Muscle of back (tissue), 11 donors: Measurements from ENCODE around the gene PLCG2. TPM values are rescaled to one million over a fixed set of nuclear protein-coding genes. Genes with fewer than 3 reads are reported as not detected.
"Not testable (repeated sequence)": the region's sequence is repeated elsewhere in the genome, so short reads cannot be mapped to it uniquely, and the experiment has no call there.

Source experiments
- DNase-seq, 3 donors: peaks; one replicate each; pipeline versions ENCODE4 v3.0.0 to v3.0.0-alpha.2; 2013
- polyA plus RNA-seq, 10 donors: library from polyadenylated mRNA; unstranded; fragments of 120-200 nt; gene quantifications; one replicate each; pipeline ENCODE4 v1.2.1, GENCODE V29; 2013; ENCODE audit not compliant: insufficient read length in 10 of 10

The PLCG2 gene
- polyA plus RNA-seq, 10 donors: 4.7 to 9.6 (median 6.9) TPM

DNA sequence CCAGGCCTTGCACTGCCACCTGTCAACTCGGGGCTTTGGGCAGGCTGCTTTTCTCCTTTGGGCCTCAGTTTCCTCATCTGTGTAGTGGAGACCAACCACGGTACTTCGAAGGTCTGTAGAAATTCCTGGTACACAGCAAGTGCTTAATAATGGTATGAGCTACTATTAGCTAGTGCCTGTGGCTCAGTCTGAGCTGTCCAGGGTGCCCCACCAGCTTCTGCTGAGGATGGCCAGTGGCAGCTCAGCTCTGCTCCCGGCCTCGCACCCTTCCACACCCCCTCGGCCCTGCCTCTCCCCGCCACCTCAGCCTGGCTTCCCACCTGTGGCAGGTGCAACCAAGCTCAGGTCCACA, 26.2 kb upstream of the PLCG2 start:
- no peak for DNase-seq

DNA sequence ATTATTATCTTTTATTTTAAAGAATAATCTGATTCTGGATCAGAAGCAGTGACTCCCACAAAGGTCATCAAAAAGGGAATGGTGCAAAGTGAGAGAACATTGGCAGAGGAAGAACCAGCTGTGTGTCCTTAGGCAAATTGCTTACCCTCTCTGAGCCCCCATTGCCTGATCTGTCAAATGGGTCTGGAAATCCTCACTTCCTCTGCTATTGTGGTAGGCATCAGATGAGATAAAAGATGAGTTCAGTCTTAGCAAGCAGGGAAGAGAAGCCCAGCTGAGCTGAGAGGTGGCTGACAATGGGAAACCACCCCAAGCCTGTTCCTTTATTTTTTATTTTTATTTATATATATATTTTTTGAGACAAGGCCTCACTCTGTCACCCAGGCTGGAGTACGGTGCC, 24.2 kb upstream of the PLCG2 start:
- DNase-seq: no peak

DNA sequence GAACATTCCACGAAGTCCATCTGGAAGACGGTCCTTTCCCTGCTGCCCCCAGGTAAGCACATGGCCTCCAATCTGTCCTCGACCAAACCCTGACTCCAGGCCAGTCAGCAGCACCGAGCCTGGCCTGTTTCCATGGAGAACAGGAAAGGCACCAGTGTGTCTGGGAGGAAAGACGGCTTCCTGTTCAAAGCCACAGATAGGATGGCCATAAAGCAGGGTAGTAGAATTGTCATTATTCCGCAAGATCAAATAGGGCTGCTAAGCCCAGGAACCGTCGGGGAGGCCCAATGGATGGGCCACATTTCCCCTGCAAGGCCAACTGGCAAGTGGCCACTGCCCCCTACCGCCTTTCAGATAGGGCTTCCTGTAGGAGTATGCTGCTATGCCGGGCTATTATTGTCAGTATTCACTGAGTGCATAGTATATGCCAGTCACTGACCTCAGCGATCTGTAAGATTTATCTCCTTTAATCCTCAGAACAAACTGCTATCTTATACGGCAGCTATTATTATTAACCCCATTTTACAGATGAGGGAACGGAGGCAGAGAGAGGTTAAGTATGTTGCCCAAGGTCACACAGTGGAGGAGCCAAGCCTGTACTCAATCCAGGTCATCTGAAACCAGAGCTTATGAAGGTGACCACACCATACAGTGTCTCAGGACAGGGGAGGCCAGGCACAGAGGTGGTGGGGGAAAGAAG, 23.0 kb upstream of the PLCG2 start:
- DNase-seq: peak in 1 of 3 donors; percentile 37

- DNase-seq: no peak
Observed at GRCh38 chr16:81756615-81757356, 22.3 kb upstream of the PLCG2 start.

DNA sequence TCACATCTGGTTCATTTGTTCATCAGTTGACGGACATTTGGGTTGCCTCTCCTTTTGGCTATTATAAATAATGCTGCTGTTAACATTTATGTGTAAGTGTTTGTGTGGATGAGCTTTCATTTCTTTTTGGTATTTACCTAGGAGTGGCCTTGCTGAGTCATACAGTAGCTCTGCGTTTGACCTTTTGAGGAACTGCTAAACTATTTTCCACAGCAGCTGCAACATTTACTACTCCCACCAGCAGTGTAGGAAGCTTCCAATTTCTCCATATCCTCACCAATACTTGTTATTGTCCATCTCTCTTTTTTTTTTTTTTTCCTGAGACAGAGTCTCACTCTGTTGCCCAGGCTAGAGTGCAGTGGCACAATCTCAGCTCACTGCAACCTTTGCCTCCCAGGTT, 20.7 kb upstream of the PLCG2 start:
- no peak for DNase-seq

DNA sequence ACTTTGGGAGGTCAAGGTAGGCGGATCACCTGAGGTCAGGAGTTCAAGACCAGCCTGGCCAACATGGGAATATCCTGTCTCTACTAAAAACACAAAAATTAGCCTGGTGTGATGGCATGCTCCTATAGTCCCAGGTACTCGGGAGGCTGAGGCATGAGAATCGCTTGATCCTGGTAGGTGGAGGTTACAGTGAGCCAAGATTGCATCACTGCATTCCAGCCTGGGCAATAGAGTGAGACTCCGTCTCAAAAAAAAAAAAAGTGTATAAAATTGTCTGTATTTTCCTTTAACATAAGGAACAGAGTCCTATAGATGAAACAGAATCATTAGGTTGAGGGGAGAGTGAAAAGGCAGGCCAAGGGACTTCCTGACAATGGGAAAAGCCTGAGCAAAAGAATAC, 16.8 kb upstream of the PLCG2 start:
- not testable (repeated sequence) for DNase-seq

DNA sequence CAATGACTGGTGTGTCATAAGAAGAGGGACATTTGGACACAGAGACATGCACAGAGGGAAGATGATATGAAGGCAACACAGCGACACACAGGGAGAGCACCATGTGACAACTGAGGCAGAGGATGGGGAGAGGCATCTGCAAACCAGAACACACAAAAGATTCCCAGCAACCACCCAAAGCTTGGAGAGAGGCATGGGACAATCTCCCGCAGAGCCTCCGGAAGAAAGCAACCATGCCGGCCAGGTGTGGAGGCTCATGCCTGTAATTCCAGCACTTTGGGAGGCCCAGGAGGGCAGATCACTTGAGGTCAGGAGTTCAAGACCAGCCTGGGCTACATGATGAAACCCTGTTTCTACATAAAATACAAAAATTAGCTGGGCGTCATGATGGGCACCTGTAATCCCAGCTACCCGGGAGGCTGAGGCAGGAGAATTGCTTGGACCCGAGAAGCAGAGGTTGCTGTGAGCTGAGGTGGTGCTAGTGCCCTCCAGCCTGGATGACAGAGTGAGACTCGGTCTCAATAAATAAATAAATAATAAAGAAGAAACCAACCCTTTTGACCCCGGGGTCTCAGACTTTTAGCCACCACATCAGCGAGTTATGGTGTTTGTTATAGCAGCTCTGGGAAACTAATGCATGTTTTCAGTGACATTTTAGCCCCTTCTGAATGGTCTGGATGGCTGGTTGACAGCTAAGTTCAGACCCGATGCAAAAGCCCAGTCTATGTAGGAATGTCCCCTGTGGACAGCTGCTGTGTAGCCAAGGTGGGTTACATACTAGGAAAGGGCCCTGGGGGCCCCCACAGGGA, 13.8 kb upstream of the PLCG2 start:
- no peak for DNase-seq

DNA sequence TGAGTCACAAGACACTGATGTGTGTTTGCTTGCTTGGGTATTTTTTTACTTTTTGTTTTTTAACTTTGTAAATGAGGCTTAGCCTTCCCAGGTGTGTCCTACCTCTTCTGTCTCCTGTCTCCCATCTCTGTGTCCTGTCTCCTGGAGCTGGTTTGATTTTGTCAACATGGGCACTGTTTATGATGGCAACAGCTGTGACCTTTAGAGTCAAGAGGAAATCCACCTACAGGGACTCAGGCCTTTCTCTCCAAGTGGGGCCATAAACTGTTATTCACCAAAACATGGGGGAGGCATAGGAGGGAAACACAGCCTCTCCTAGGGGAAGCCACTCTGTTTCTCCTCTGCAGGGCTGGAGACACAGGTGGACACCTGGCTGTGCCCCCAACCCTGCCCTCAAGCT, 13.1 kb upstream of the PLCG2 start:
- DNase-seq: no peak

GRCh38 chr16:81767987-81768592, 11.0 kb upstream of the PLCG2 start:
- no peak for DNase-seq

- no peak for DNase-seq
Observed at GRCh38 chr16:81770008-81770407, 9.1 kb upstream of the PLCG2 start.

DNA sequence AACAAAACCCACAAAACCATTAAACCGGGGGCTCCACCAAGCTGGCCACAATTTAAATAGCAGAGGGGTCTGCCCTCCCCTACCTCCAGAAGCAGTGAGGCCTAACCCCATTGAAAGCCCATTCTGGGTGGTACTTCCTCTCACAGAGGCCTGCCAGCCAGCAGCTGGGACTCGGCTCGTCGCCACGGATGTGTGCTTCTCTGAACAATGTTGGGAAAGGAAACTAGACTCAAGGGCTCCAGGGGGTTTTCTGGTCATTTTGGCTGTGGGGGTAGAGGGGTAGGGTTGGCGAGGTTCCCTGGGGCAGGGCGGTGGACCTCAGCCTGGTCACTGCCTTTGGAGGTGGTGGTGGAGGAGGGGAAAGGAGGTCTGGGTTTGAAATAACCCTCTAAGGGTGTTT, 4.7 kb upstream of the PLCG2 start:
- DNase-seq: no peak

DNA sequence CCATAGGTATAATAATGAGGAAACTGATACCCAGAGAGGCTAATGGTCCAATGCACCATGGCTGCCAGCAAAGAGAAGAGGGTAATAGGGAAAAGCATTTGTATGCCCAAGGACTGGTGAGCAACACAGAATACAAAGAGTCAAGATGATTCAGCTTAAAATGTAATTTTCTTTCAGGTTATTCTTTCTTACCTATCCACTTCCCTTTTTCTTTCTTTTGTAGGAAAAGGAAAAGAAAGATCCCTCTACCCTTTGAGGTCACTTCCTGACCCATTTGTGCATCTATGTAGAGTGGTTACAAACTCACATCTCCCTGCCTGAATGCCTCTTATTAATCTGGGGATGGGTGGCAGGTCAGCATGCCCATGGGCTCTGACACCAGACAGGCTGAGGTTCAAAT, 3.5 kb upstream of the PLCG2 start:
- no peak for DNase-seq

DNA sequence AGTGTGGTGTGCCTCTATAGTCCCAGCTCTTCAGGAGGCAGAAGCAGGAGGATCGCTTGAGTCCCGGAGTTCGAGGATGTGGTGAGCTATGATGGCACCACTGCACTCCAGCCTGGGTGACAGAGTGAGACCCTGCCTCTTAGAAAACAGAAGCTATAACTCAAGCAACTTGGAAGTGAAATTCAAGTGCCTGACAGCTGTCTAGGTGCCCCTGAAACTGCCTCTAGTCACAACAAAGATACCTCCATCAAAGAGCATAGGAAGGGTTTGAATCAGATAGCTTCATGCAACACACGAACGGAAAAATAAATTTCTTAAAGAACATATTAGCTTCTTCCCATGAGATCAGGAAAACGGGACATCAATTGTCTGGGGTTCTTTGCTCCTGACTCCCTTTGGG, 860 bp upstream of the PLCG2 start:
- no peak for DNase-seq

DNA sequence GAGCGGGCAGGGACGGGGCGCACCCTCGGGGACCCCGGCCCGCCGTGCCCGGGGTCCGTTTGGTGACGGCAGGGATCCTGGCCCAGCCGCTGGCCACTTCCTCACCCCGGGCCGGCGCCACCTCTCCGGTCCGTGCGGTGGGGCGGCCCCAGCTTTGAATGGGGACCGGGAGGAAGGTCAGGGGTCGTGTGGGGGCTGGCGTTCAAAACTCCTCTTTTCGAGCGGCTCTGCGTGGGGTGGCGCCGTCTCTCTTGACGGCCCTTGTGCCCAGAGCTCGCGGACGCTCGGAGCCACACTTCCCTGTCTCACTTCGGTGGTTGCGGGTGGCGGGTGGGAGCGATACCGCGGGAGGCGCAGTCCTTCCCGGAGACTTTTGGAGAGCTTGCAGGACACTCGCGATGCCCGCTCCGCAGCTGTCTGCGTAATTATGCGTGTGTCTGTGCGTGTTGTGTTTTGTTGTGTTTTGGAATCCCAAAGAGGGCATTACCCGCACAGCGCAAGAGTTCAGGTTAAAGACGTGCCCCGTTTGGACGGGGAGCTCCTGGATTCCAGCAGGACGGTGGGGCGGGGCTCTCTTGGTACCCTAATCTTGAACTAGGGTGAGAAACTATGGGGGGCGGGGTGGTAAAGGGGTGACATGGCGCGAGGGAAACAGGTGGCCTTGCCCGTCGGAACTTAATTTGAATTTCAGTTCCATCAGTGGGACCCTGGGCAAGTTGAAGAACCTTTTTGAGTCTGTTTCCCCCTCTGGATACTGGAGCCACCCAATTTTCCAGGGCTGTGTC, 637 bp downstream of the PLCG2 start:
- DNase-seq: peak in 1 of 3 donors; percentile 30

DNA sequence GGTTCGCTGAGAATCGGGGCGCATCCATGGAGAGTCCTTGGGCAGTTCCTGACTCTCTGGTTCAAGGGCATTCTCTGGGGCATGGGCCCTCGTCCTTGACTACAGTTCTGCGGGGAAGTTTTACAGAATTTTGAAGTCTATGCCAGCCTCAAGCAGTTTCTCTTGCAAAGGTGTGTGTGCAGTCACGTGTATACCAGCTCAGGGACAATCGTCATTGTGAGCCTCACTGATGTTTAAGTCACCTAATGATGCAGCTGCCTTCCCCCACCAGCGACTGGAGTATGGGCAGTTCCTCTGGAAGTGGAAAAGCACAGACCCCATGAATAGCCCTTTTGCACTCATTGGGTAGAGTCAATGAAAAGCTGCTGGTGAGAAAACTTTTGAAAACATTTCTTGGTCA, 1.3 kb downstream of the PLCG2 start:
- DNase-seq: no peak

- DNase-seq: no peak
Observed at GRCh38 chr16:81782236-81782635, 3.1 kb downstream of the PLCG2 start.

DNA sequence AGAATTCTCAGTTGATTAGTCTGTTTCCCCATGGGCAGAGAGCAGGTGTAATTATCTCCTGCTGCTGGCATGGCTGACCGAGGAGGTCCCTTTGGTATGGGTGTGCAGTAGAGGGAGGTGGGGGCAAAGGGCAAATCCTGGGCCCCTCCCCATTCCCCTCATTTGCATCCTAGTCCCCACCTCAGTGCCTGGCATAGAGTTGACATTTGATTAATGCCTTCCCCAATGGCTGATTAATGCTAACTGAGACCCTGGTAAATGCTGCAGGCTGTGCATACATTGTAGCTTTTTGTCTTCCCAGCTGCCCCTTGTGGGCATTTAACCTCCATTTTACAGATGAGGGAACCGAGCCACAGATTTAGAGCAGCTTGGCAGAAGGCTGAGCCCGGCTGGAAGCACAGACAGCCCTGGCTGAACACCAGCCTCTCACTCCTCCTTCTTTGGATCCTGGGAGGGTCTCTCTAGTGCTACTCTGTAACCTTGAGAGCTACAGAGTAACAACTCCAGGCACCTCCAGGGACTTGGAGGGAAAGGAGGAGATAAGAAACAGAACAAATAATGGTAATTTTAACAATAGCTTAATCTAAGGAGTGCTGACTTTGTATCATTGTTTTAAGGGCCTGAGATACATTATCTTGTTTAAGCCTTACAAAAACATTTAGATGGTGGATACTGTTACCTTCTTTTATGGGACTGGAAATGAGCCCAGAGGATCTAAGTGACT, 5.1 kb downstream of the PLCG2 start:
- no peak for DNase-seq

- DNase-seq: no peak
Observed at GRCh38 chr16:81785138-81785924, 6.2 kb downstream of the PLCG2 start.

GRCh38 chr16:81786321-81786720, 7.2 kb downstream of the PLCG2 start:
- no peak for DNase-seq

- no peak for DNase-seq
Observed at GRCh38 chr16:81786868-81787267, 7.8 kb downstream of the PLCG2 start.
